Keratinocyte (primary cell): Measurements from ENCODE around the gene HCRTR2. TPM values are rescaled to one million over a fixed set of nuclear protein-coding genes. Genes with fewer than 3 reads are reported as not detected.

Experiments
- DNase-seq: peaks from one replicate; pipeline ENCODE4 v3.0.0-alpha.2; 2011; ENCODE audit warnings: low read depth, missing footprints, low spot score
- FAIRE-seq: peaks from 2 replicates; lab custom pipeline; 2011; peaks lifted over from hg19 to GRCh38; lab: Jason Lieb, UNC
- H2AFZ ChIP-seq: 2 replicates; pipeline ENCODE4 v1.6.0; 2012; ENCODE audit warnings: low read length, control low read depth, inconsistent platforms; ENCODE audit not compliant: control insufficient read depth
- H3K27ac ChIP-seq: 2 replicates; pipeline ENCODE4 v1.5.1; 2011; ENCODE audit warnings: low read length; ENCODE audit not compliant: control insufficient read depth, insufficient read depth
- H3K27me3 ChIP-seq: 3 replicates; pipeline ENCODE4 v1.6.0; 2011; ENCODE audit warnings: low read length; ENCODE audit not compliant: control insufficient read depth, insufficient read depth; ENCODE audit errors: extremely low read depth
- H3K36me3 ChIP-seq, 2 experiments: 2 replicates in 1 of 2; 3 replicates in 1 of 2; pipeline ENCODE4 v1.5.1; 2011; ENCODE audit warnings: low read length in 2 of 2, mild to moderate bottlenecking in 1 of 2; ENCODE audit not compliant: control insufficient read depth in 2 of 2, insufficient read depth in 2 of 2; ENCODE audit errors: extremely low read depth in 1 of 2
- H3K4me1 ChIP-seq: 3 replicates; pipeline ENCODE4 v1.5.1; 2011; ENCODE audit warnings: low read length; ENCODE audit not compliant: control insufficient read depth, insufficient read depth; ENCODE audit errors: extremely low read depth
- H3K4me2 ChIP-seq: 3 replicates; pipeline ENCODE4 v1.6.0; 2011; ENCODE audit warnings: low read depth, low read length; ENCODE audit not compliant: control insufficient read depth, insufficient read depth; ENCODE audit errors: extremely low read depth
- H3K4me3 ChIP-seq, 3 experiments: fragments of 200-600 bp in 1 of 3; sonication (generic) in 1 of 3; 2 replicates in 2 of 3; 3 replicates in 1 of 3; pipeline ENCODE4 v1.5.1; 2011 to 2016; ENCODE audit warnings: low read length in 3 of 3, mild to moderate bottlenecking in 3 of 3, control low read depth in 2 of 3, inconsistent platforms in 1 of 3, low read depth in 1 of 3, mixed read lengths in 1 of 3, mixed run types in 1 of 3, moderate library complexity in 1 of 3; ENCODE audit not compliant: control insufficient read depth in 2 of 3, insufficient read depth in 2 of 3; ENCODE audit errors: extremely low read depth in 1 of 3
- H3K79me2 ChIP-seq: 2 replicates; pipeline ENCODE4 v1.6.0; 2012; ENCODE audit warnings: low read length; ENCODE audit not compliant: control insufficient read depth, insufficient read depth
- H3K9ac ChIP-seq: 3 replicates; pipeline ENCODE4 v1.6.0; 2011; ENCODE audit warnings: low read length; ENCODE audit not compliant: control insufficient read depth, insufficient read depth; ENCODE audit errors: extremely low read depth
- H3K9me1 ChIP-seq: 3 replicates; pipeline ENCODE4 v1.6.0; 2011; ENCODE audit warnings: low read length; ENCODE audit not compliant: control insufficient read depth, insufficient read depth; ENCODE audit errors: extremely low read depth
- H3K9me3 ChIP-seq: 2 replicates; pipeline ENCODE4 v1.5.1; 2012; ENCODE audit warnings: low read depth, low read length; ENCODE audit not compliant: control insufficient read depth
- H4K20me1 ChIP-seq: 3 replicates; pipeline ENCODE4 v1.6.0; 2011; ENCODE audit warnings: low read length; ENCODE audit not compliant: control insufficient read depth, insufficient read depth; ENCODE audit errors: extremely low read depth
- EZH2 ChIP-seq: IDR thresholded peaks from one replicate; pipeline ENCODE4 v1.6.1; 2012; ENCODE audit warnings: inconsistent platforms, mild to moderate bottlenecking, low read length, moderate library complexity
- dilution Hi-C: fragments of 300-500 bp; cut with MboI; formaldehyde crosslinking; loops from one replicate; pipeline ENCODE4 v1.7.0; 2020; ENCODE audit warnings: low sequenced_read_pairs; ENCODE audit not compliant: extremely low pct_ligation_motif_present
- polyA plus RNA-seq, 5 experiments: library from polyadenylated mRNA; depleted of rRNA in 3 of 5; stranded (reverse) in 3 of 5; stranded (forward) in 1 of 5; unstranded in 1 of 5; fragments of >200 nt; gene quantifications; 1 replicate in 1 of 5; 2 replicates in 3 of 5; 3 replicates in 1 of 5; pipeline versions ENCODE4 v1.2.1 to v1.2.3, GENCODE V29; 2011 to 2012; ENCODE audit warnings: missing spikeins in 2 of 5, low read depth in 1 of 5, low replicate concordance in 1 of 5
- TF ChIP-seq, protein P1 (sequence below), 3 experiments: IDR thresholded peaks in 1 of 3; conservative IDR thresholded peaks in 1 of 3; optimal IDR thresholded peaks in 1 of 3; 2 replicates in 2 of 3; 3 replicates in 1 of 3; pipeline versions ENCODE3 to v1.5.1; 2011; ENCODE audit warnings: low read length in 3 of 3, mild to moderate bottlenecking in 3 of 3, moderate library complexity in 2 of 3, control low read depth in 1 of 3, inconsistent platforms in 1 of 3; ENCODE audit not compliant: insufficient read depth in 2 of 3; ENCODE audit errors: extremely low read depth in 1 of 3

HCRTR2 gene
- polyA plus RNA-seq, 1 donor (not counting 4 experiments of a cell fraction or from before 2014, with no cell fraction given), result not detected

DNA sequence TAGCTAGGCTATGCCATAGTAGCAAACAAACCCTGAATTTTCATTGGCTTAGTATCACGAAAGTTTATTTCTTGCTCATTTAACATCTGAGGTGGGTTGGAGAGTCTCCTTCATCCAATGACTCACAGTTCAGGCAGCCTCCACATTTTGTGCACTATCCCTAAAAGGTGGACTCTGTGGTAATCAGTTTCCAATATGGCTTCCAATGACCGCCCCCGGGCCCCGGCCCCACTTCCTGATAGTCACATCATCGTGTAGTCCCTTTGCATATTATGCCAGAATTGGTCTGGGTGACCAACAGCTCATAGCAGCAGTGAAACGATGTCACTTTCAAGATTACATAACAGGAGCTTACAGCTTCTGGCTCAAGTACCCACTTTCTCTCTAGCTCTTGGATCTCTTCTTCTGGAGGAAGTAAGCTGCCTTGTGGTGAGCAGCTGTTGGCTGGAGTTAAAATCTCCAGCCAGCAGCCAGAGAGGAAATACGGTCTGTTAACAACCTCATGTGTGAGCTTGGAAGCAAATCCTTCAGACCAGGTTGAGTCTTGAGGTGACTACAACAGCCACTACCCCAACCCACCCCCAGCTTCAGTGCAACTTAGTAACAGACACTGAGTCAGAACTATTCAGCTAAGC lies 7.8 kb downstream of the HCRTR2 start:
- Histone ChIP-seq H3K79me2 (no peaks in the 10 kb centered on the region), H3K27me3 (no peaks in the 10 kb centered on the region), H3K9me1 (no peaks in the 10 kb centered on the region), H3K36me3 (no peaks in the 10 kb centered on the region), H3K9me3 (no peaks in the 10 kb centered on the region), H3K9ac (no peak overlapping the region), H3K4me3 (no peak overlapping the region), H3K27ac (no peak overlapping the region), H4K20me1 (no peaks in the 10 kb centered on the region), H2AFZ (no peak overlapping the region), H3K4me1 (no peaks in the 10 kb centered on the region), H3K4me2 (no peak overlapping the region)
- FAIRE-seq, result no peak
- no peak for DNase-seq
- dilution Hi-C loops, result no loop called here
- TF ChIP-seq, protein P1, sequence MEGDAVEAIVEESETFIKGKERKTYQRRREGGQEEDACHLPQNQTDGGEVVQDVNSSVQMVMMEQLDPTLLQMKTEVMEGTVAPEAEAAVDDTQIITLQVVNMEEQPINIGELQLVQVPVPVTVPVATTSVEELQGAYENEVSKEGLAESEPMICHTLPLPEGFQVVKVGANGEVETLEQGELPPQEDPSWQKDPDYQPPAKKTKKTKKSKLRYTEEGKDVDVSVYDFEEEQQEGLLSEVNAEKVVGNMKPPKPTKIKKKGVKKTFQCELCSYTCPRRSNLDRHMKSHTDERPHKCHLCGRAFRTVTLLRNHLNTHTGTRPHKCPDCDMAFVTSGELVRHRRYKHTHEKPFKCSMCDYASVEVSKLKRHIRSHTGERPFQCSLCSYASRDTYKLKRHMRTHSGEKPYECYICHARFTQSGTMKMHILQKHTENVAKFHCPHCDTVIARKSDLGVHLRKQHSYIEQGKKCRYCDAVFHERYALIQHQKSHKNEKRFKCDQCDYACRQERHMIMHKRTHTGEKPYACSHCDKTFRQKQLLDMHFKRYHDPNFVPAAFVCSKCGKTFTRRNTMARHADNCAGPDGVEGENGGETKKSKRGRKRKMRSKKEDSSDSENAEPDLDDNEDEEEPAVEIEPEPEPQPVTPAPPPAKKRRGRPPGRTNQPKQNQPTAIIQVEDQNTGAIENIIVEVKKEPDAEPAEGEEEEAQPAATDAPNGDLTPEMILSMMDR (optimal IDR thresholded peaks at IDR 0.05 in 1 of 3, IDR thresholded peaks at IDR 0.05 in 1 of 3, conservative IDR thresholded peaks at IDR 0.05 in 1 of 3; ENCODE audit: extremely low read depth in 1 of 3, insufficient read depth in 2 of 3, low read length in 3 of 3), result no peak
- no peak for TF ChIP-seq EZH2

DNA sequence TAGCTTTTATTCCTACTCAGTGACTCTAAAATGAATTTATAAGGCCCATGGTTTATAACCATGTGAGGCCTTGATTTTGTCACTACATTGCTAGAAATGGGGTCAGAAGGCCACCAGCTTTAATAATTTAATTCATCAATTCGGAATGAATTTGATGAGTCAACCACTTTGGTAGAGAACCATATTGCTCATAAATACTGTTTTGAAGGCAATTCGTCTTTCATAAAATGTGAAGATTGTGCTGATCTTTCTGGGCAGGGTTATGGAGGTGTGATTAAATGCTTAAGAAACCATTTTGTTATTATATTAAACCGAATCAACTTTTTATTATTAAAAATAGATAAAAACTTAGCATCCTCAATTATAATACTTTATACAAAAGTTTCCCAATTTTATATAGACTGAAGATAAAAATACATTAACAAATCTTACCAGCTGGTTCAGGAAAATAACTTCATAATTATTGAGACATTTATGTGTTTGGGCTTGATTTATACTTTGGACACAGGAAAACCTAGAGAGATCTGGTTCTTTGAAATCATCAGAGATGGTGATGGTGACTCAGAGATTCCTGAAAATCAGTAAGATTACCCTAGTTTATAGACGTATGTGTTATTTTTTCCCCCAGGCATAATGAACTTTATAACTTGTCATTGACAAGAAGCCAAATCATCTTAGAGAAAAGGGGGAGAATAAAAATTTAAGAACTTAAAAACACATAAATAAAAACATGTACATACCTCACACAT lies 10.6 kb downstream of the HCRTR2 start:
- FAIRE-seq (no peak), DNase-seq (no peak)
- Histone ChIP-seq H3K4me1 (no peaks in the 10 kb centered on the region), H3K4me3 (no peak overlapping the region), H3K27ac (no peak overlapping the region), H3K9me3 (no peaks in the 10 kb centered on the region), H3K79me2 (no peaks in the 10 kb centered on the region), H3K4me2 (no peak overlapping the region), H3K36me3 (no peaks in the 10 kb centered on the region), H3K9ac (no peak overlapping the region), H4K20me1 (no peaks in the 10 kb centered on the region), H3K9me1 (no peaks in the 10 kb centered on the region), H2AFZ (no peak overlapping the region), H3K27me3 (no peaks in the 10 kb centered on the region)
- dilution Hi-C loops, result no loop called here
- TF ChIP-seq, protein P1 (optimal IDR thresholded peaks at IDR 0.05 in 1 of 3, IDR thresholded peaks at IDR 0.05 in 1 of 3, conservative IDR thresholded peaks at IDR 0.05 in 1 of 3; ENCODE audit: extremely low read depth in 1 of 3, insufficient read depth in 2 of 3, low read length in 3 of 3), result no peak
- no peak for TF ChIP-seq EZH2
